Spleen (tissue), 7 donors: Measurements from ENCODE around the gene TESK1.
A peak's percentile ranks its signal among the peaks of the same experiment; 100 is the strongest.

Source experiments
- CTCF ChIP-seq, 11 experiments: fragments of 200-600 bp in 7 of 11; fragments of 450-650 bp in 4 of 11; sonication (generic) in 4 of 11; IDR thresholded peaks in 8 of 11; conservative IDR thresholded peaks in 3 of 11; 1 replicate in 7 of 11; 2 replicates in 4 of 11; pipeline versions ENCODE4 v1.4.0 to v1.8.0; 2016 to 2021; ENCODE audit warnings: antibody characterized with exemption in 11 of 11, inconsistent platforms in 4 of 11, mild to moderate bottlenecking in 1 of 11
- POLR2AphosphoS5 ChIP-seq, 3 donors: sonication (generic); formaldehyde crosslinking; IDR thresholded peaks; one replicate each; pipeline ENCODE4 v1.5.1; 2017; ENCODE audit warnings: antibody characterized with exemption in 3 of 3
- donor health status: DM: no; HTN: no; CAD: no; lungs with moderate emphysema.
- donor health status: DM: no; HTN: no; CAD: no.
- donor health status: DM: no; HTN: no; CAD: no.

- TF ChIP-seq CTCF (IDR thresholded peaks at IDR 0.05 in 8 of 11, conservative IDR thresholded peaks at IDR 0.05 in 3 of 11) (no peak), POLR2AphosphoS5 (IDR thresholded peaks at IDR 0.05) (peak in 2 of 3 donors; percentile 18 to 35)
Observed at GRCh38 chr9:35606726-35607125, 1.7 kb downstream of the TESK1 start.
